HepG2 (cell line): ENCODE measurements around the gene DOCK9.

Experiments used
- CTCF ChIP-seq: sonication (generic); formaldehyde crosslinking; IDR thresholded peaks from 2 replicates; pipeline ENCODE4 v1.5.0; 2020; ENCODE audit warnings: mild to moderate bottlenecking, missing genetic modification reagents, moderate library complexity
- GABPA ChIP-seq, 2 experiments: IDR thresholded peaks; 2 replicates each; pipeline ENCODE4 v1.6.1; 2011 to 2016; ENCODE audit warnings: low read depth in 2 of 2, low read length in 1 of 2, missing biosample characterization in 1 of 2, missing genetic modification characterization in 1 of 2
- MAFK ChIP-seq, 2 experiments: IDR thresholded peaks in 1 of 2; conservative IDR thresholded peaks in 1 of 2; 2 replicates each; pipeline ENCODE4 v1.6.1; 2011; ENCODE audit warnings: improper control_type of control experiment in 2 of 2, low read length in 2 of 2
- POLR2A ChIP-seq, 2 experiments: IDR thresholded peaks; 2 replicates each; pipeline ENCODE4 v1.6.1; 2011; ENCODE audit warnings: low read depth in 2 of 2, low read length in 2 of 2, mild to moderate bottlenecking in 1 of 2, moderate library complexity in 1 of 2; ENCODE audit not compliant: insufficient read depth in 1 of 2
- SP1 ChIP-seq, 2 experiments: fragments of 450-650 bp in 1 of 2; sonication (generic) in 1 of 2; formaldehyde crosslinking in 1 of 2; IDR thresholded peaks; 2 replicates each; pipeline versions ENCODE4 v1.4.0 to v1.6.1; 2016 to 2020; ENCODE audit warnings: missing genetic modification reagents in 1 of 2
- SYNCRIP ChIP-seq: fragments of 200-400 bp; formaldehyde crosslinking; IDR thresholded peaks from 2 replicates; pipeline ENCODE4 v1.6.1; 2018; ENCODE audit warnings: mild to moderate bottlenecking, low read depth, low read length; ENCODE audit not compliant: insufficient read depth
- ZBTB20 ChIP-seq: sonication (generic); formaldehyde crosslinking; IDR thresholded peaks from 2 replicates; pipeline ENCODE4 v1.8.1; 2023; ENCODE audit warnings: missing genetic modification reagents, low read depth, mild to moderate bottlenecking, borderline replicate concordance

DNA sequence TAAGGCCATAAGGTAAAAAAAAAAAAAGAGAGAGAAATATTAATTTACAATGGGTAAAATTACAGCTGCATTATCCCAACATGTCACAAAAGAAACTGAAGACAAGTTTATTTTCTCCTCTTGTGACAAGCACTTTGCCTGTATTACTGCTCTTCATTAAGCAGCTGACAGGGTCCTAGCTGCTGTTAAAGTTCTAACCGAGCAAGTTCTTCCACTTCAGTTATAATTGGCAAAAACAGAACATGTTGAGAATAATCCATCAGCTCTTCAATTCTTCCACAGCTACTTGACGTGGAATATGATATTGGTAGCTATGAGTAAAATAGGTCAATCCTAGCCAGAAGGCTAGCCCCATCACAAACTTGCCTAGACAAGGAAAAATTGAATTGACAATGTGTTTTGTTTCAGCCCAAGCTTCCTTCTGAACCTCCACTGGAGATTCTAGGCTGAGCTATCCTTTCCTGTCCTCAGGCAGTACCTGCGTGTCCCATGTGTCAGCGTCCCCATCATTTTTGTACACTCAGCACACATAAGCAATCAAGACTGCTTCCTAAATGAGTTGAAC is 32.2 kb upstream of the DOCK9 start:
- TF ChIP-seq SP1 (IDR thresholded peaks at IDR 0.05) (no peak), SP1 (CRISPR knock-in tag; IDR thresholded peaks at IDR 0.05) (no peak), POLR2A (IDR thresholded peaks at IDR 0.05; ENCODE audit: insufficient read depth in 1 of 2, low read depth in 2 of 2, low read length in 2 of 2) (no peak), ZBTB20 (CRISPR knock-in tag) (no peak), SYNCRIP (no peak), MAFK (conservative IDR thresholded peaks at IDR 0.05 in 1 of 2, IDR thresholded peaks at IDR 0.05 in 1 of 2; ENCODE audit: low read length in 2 of 2) (no peak), GABPA (IDR thresholded peaks at IDR 0.05; ENCODE audit: low read depth, low read length) (no peak), GABPA (CRISPR knock-in tag; IDR thresholded peaks at IDR 0.05; ENCODE audit: low read depth) (no peak), CTCF (CRISPR knock-in tag) (no peak)
